ENCODE results near the gene ARPP19.

GRCh38 chr15:52521682-52522081 lies 47.1 kb downstream of the ARPP19 start:
- TF ChIP-seq CEBPB (IDR thresholded peaks at IDR 0.05; ENCODE audit: low read depth, low read length) = no peak
- TF ChIP-seq CTCF (conservative IDR thresholded peaks at IDR 0.05; ENCODE audit: low read depth, low read length) = no peak
- TF ChIP-seq BHLHE40 (IDR thresholded peaks at IDR 0.05; ENCODE audit: low read depth, low read length) = no peak
- no peak for TF ChIP-seq ELK1 (IDR thresholded peaks at IDR 0.05; ENCODE audit: borderline replicate concordance, low read depth, low read length)
- no peak for TF ChIP-seq POLR2A (IDR thresholded peaks at IDR 0.05; ENCODE audit: low read depth, low read length)
- no peak for TF ChIP-seq USF2 (IDR thresholded peaks at IDR 0.05; ENCODE audit: low read depth, low read length)
- no peak for TF ChIP-seq CHD1 (IDR thresholded peaks at IDR 0.05; ENCODE audit: low read depth, low read length)

Measured in IMR-90 (cell line).